SHP77 (cell line): ENCODE measurements around the gene NTRK2.

ENCODE experiments used
- DNase-seq, 2 experiments: peaks; one replicate each; lab custom pipeline; 2025; lab: John Stamatoyannopoulos, UW

The NTRK2 gene

GRCh38 chr9:84669288-84670137, at the start of gene NTRK2:
Gene NTRK2, plus strand, starts transcription at chr9:84669729. Its CDS starts 1,020 bp downstream, at chr9:84670749.
- no peak for DNase-seq

- no peak for DNase-seq
These were observed 49.2 kb upstream of the NTRK2 start for GRCh38 chr9:84620338-84620737.

GRCh38 chr9:84621811-84622210, 47.7 kb upstream of the NTRK2 start:
- no peak for DNase-seq

- DNase-seq = no peak
These were observed 46.5 kb upstream of the NTRK2 start for GRCh38 chr9:84622981-84623380.

- DNase-seq = no peak
These were observed 33.1 kb upstream of the NTRK2 start for GRCh38 chr9:84636436-84636835.

GRCh38 chr9:84642553-84643141, 26.9 kb upstream of the NTRK2 start:
- no peak for DNase-seq

- DNase-seq = no peak
These were observed 21.8 kb upstream of the NTRK2 start for GRCh38 chr9:84647699-84648098.

GRCh38 chr9:84652496-84653120, 16.9 kb upstream of the NTRK2 start:
- DNase-seq = no peak

- DNase-seq = no peak
These were observed 14.1 kb upstream of the NTRK2 start for GRCh38 chr9:84655447-84655846.

GRCh38 chr9:84659313-84659712, 10.2 kb upstream of the NTRK2 start:
- no peak for DNase-seq

- DNase-seq = no peak
These were observed 9.8 kb upstream of the NTRK2 start for GRCh38 chr9:84659773-84660172.

GRCh38 chr9:84667571-84668195, 1.8 kb upstream of the NTRK2 start:
- no peak for DNase-seq

- DNase-seq = no peak
These were observed 1.1 kb upstream of the NTRK2 start for GRCh38 chr9:84668196-84669012.

GRCh38 chr9:84669013-84669287, 579 bp upstream of the NTRK2 start:
- no peak for DNase-seq

GRCh38 chr9:84670138-84671041, 861 bp downstream of the NTRK2 start:
- no peak for DNase-seq

- no peak for DNase-seq
These were observed 2.3 kb downstream of the NTRK2 start for GRCh38 chr9:84671586-84672521.

GRCh38 chr9:84673806-84674205, 4.3 kb downstream of the NTRK2 start:
- no peak for DNase-seq

- DNase-seq = no peak
These were observed 7.6 kb downstream of the NTRK2 start for GRCh38 chr9:84677080-84677479.

GRCh38 chr9:84679571-84679970, 10.0 kb downstream of the NTRK2 start:
- DNase-seq = no peak
